Activated naive CD4-positive, alpha-beta T cell treated with anti-CD3 and anti-CD28 coated beads for 36 hours (primary cell): ENCODE results near the gene TAAR8. TPM values are rescaled to one million over a fixed set of nuclear protein-coding genes. Genes with fewer than 3 reads are reported as not detected.
"Not testable (repeated sequence)": the region's sequence is repeated elsewhere in the genome, so short reads cannot be mapped to it uniquely, and the experiment has no call there.

Source experiments
- CTCF ChIA-PET: fragments of 350-600 bp; sonication (Branson Sonifier 250); formaldehyde crosslinking; loops from one replicate; lab custom pipeline; 2021; ENCODE audit warnings: antibody characterized with exemption; lab: Charles Lee
- DNase-seq: peaks from one replicate; pipeline ENCODE4 v3.0.0-alpha.2; 2020
- H3K27ac Mint-ChIP-seq: one replicate; pipeline ENCODE4 v1.8.0; 2021; ENCODE audit warnings: mild to moderate bottlenecking, mixed read lengths
- H3K27me3 Mint-ChIP-seq: one replicate; pipeline ENCODE4 v1.8.0; 2021; ENCODE audit warnings: low read depth, mixed read lengths
- H3K36me3 Mint-ChIP-seq: one replicate; pipeline ENCODE4 v1.8.0; 2021; ENCODE audit warnings: low read depth, mixed read lengths
- H3K4me1 Mint-ChIP-seq: one replicate; pipeline ENCODE4 v1.8.0; 2021; ENCODE audit warnings: low read depth, mixed read lengths
- H3K4me3 Mint-ChIP-seq: one replicate; pipeline ENCODE4 v1.8.0; 2021; ENCODE audit warnings: mild to moderate bottlenecking, moderate library complexity, mixed read lengths
- H3K9me3 Mint-ChIP-seq: one replicate; pipeline ENCODE4 v1.8.0; 2021; ENCODE audit warnings: mixed read lengths
- intact Hi-C: fragments of 100-400 bp; cut with micrococcal nuclease; formaldehyde crosslinking; loops from one replicate; pipeline ENCODE4 v1.15.1; 2023
- total RNA-seq, 2 experiments: library from RNA; stranded (reverse); gene quantifications; one replicate each; pipeline ENCODE4 v1.2.3, GENCODE V29; 2021

The TAAR8 gene
- total RNA-seq, 2 experiments from 2014 or later, result not detected

- Mint-ChIP-seq H3K27me3 (peaks cover 12% of the 10 kb centered on the region), H3K4me3 (no peak overlapping the region), H3K4me1 (no peaks in the 10 kb centered on the region), H3K27ac (no peak overlapping the region), H3K9me3 (no peaks in the 10 kb centered on the region), H3K36me3 (no peaks in the 10 kb centered on the region)
- DNase-seq, result no peak
- intact Hi-C loops, result no loop called here
- CTCF ChIA-PET, result interaction anchor here (1.0 kb wide), 1 partner anchor 11 kb away, joined by 3 read pairs; no protein-coding TSS in a partner anchor
These were observed 1.3 kb upstream of the TAAR8 start for GRCh38 chr6:132551214-132551613.

DNA sequence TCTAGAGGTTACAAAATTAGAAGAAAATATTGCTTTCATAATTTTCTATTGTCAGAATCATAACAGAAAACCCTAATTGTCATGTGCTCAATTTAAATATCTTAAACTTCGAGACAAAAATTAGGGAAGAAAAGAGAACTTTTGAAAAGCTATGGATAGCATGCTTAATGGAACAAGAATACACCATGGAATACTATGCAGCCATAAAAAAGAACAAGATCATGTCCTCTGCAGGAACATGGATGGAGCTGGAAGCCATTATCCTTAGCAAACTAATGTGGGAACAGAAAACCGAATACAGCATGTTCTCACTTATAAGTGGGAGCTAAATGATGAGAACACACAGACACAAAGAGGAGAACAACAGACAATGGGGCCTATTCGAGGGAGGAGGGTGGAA, 7.6 kb downstream of the TAAR8 start:
- DNase-seq, H3K36me3 Mint-ChIP-seq, intact Hi-C loops: not testable (repeated sequence)

GRCh38 chr6:132566404-132566803, 13.9 kb downstream of the TAAR8 start:
- Mint-ChIP-seq H3K27ac (no peak overlapping the region), H3K9me3 (no peaks in the 10 kb centered on the region), H3K27me3 (peaks cover 27% of the 10 kb centered on the region), H3K4me1 (no peaks in the 10 kb centered on the region), H3K36me3 (no peaks in the 10 kb centered on the region), H3K4me3 (no peak overlapping the region)
- DNase-seq, result no peak
- CTCF ChIA-PET, result no interaction called here
- intact Hi-C loops, result no loop called here

More for the DNA sequence above, 7.6 kb downstream of the TAAR8 start:
- CTCF ChIA-PET, H3K4me1 Mint-ChIP-seq, H3K27ac Mint-ChIP-seq, H3K4me3 Mint-ChIP-seq, H3K9me3 Mint-ChIP-seq: not testable (repeated sequence)
- H3K27me3 Mint-ChIP-seq, result peaks cover 23% of the 10 kb centered on the region

DNA sequence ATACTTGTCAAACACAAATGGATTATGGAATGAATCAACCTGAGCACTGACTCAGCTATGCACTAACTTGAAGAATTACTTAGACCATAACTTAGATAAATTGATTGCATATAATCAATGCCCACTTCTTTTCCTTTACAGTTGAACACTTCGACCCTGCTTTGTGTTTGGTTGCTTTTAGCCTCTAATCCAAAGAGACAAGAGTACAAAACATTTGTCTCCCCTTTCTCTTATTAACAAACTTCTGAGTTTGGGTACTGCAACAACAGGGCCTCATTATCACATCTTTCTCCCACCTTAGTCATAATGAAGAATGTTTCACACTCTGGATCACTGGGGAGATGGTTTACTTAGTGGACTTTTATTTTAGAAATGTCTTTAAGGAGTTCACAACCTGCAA, 15.1 kb downstream of the TAAR8 start:
- H3K4me1 Mint-ChIP-seq, result no peaks in the 10 kb centered on the region
- H3K4me3 Mint-ChIP-seq, result no peak overlapping the region
- intact Hi-C loops, result no loop called here
- no peak overlapping the region for H3K27ac Mint-ChIP-seq
- no peak for DNase-seq
- H3K36me3 Mint-ChIP-seq, result no peaks in the 10 kb centered on the region
- H3K27me3 Mint-ChIP-seq, result peaks cover 29% of the 10 kb centered on the region
- no peaks in the 10 kb centered on the region for H3K9me3 Mint-ChIP-seq
- CTCF ChIA-PET, result no interaction called here

GRCh38 chr6:132568611-132569010, 16.1 kb downstream of the TAAR8 start:
- no peak overlapping the region for H3K4me3 Mint-ChIP-seq
- CTCF ChIA-PET, result interaction anchor here (0.7 kb wide), 1 partner anchor 33 kb away, joined by 3 read pairs; no protein-coding TSS in a partner anchor
- intact Hi-C loops, result no loop called here
- no peak overlapping the region for H3K27ac Mint-ChIP-seq
- H3K27me3 Mint-ChIP-seq, result peaks cover 29% of the 10 kb centered on the region
- no peaks in the 10 kb centered on the region for H3K9me3 Mint-ChIP-seq
- H3K36me3 Mint-ChIP-seq, result no peaks in the 10 kb centered on the region
- DNase-seq, result no peak
- H3K4me1 Mint-ChIP-seq, result no peaks in the 10 kb centered on the region

DNA sequence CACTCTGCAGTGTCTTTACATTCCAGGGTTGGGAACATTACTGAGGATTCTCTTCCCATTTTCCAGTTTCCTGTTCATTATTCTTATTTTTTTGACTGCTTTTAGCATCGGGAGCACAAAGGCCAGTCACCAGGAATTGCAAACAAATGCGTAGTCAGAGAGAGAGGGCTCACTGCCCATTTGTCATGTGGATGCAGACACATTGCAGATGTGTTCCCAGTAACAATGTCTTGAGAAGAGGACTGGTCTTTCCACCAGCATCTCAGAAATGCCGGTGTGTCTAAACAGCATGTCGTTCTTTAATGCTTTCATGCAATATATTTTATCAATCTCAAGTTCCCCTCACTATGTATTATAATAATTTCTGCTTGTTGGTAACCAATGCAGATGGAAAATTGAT, 16.7 kb downstream of the TAAR8 start:
- H3K36me3 Mint-ChIP-seq, result no peaks in the 10 kb centered on the region
- CTCF ChIA-PET, result interaction anchor here (0.6 kb wide), 1 partner anchor 1348 kb away, joined by 3 read pairs; no protein-coding TSS in a partner anchor

DNA sequence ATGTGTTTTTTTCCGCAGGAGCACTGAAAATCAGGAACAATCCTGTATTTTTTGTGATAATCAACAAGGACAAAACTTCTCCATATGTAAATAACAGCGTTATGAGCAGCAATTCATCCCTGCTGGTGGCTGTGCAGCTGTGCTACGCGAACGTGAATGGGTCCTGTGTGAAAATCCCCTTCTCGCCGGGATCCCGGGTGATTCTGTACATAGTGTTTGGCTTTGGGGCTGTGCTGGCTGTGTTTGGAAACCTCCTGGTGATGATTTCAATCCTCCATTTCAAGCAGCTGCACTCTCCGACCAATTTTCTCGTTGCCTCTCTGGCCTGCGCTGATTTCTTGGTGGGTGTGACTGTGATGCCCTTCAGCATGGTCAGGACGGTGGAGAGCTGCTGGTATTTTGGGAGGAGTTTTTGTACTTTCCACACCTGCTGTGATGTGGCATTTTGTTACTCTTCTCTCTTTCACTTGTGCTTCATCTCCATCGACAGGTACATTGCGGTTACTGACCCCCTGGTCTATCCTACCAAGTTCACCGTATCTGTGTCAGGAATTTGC, 17.8 kb downstream of the TAAR8 start, which contains the start of gene TAAR6:
Gene TAAR6, plus strand, starts transcription at position 102 of the 557 bp plus-strand sequence. Its CDS starts 0 bp downstream, at position 102.
- H3K36me3 Mint-ChIP-seq, result no peaks in the 10 kb centered on the region
- no peak within 1 kb of the TSS for H3K4me3 Mint-ChIP-seq
- H3K4me1 Mint-ChIP-seq, result no peaks in the 10 kb centered on the region
- H3K27me3 Mint-ChIP-seq, result peaks cover 35% of the 10 kb centered on the region
- CTCF ChIA-PET, result no interaction called here
- DNase-seq, result no peak
- intact Hi-C loops, result no loop called here
- no peaks in the 10 kb centered on the region for H3K9me3 Mint-ChIP-seq
- no peak within 1 kb of the TSS for H3K27ac Mint-ChIP-seq

More for the DNA sequence above, 16.7 kb downstream of the TAAR8 start:
- no peak overlapping the region for H3K27ac Mint-ChIP-seq
- peaks cover 32% of the 10 kb centered on the region for H3K27me3 Mint-ChIP-seq
- intact Hi-C loops, result no loop called here
- no peak for DNase-seq
- no peaks in the 10 kb centered on the region for H3K9me3 Mint-ChIP-seq
- no peak overlapping the region for H3K4me3 Mint-ChIP-seq
- H3K4me1 Mint-ChIP-seq, result no peaks in the 10 kb centered on the region

DNA sequence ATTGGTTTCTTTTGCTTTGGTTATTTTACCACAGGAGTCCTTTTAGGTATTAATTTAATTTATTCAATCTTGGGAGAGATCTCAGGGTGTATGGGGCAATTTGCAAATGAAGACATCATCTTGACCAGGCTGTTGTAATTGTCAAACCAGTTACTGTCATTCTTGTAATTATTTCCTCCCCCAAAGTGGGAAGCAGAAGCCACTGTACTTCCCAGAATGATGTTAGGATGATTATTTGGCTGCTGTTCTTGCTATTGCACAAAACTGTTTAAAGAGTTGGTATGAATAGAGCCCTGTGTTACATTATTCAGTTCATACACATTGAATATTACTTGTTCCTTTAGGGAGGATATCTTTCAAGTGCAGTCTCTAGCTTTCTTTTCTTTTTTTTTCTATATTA, 19.3 kb downstream of the TAAR8 start:
- Mint-ChIP-seq H3K4me3 (no peak overlapping the region), H3K27me3 (peaks cover 36% of the 10 kb centered on the region), H3K4me1 (no peaks in the 10 kb centered on the region), H3K27ac (no peak overlapping the region), H3K9me3 (no peaks in the 10 kb centered on the region), H3K36me3 (no peaks in the 10 kb centered on the region)
- intact Hi-C loops, result no loop called here
- no peak for DNase-seq
- CTCF ChIA-PET, result no interaction called here

DNA sequence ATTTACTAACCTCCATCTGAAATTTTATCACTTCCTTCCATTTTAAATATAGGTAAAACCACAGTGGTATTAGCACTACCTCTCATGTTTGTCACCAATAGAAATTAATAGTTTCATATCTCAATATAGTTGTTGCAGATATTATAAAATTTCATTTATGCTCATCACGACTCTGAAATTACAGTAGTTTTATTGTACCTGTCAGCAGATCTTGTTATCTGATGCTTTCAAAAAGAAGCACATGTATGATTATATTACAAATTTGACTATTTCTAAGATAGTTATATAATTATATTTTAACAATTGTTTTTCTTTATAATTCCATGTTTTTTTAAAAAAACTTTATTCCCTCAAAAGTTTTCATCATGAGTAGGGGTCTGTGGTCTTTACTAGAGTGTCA, 32.2 kb downstream of the TAAR8 start:
- Mint-ChIP-seq H3K4me1 (no peaks in the 10 kb centered on the region), H3K9me3 (no peaks in the 10 kb centered on the region), H3K36me3 (no peaks in the 10 kb centered on the region), H3K27me3 (peaks cover 26% of the 10 kb centered on the region), H3K4me3 (no peak overlapping the region), H3K27ac (no peak overlapping the region)
- DNase-seq, result no peak
- intact Hi-C loops, result no loop called here
- CTCF ChIA-PET, result no interaction called here

DNA sequence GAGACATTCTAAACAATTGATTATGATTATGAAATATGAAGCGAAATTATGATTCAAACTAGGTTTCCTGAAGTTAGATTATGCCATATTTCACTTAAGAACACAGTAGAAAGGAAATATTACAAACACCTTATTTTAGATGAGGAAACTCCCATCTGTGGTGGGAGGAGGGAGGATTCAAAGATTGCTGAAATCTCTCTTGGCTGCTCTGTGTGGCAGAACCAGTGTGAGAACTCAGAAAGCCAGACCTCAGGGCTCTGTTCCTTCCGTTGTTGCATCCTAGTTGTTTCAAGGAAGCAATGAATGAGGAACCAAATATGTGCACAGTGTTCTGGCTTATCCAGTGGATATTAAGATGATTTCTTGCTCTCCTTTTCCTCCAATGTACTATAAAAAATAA, 35.0 kb downstream of the TAAR8 start:
- no peaks in the 10 kb centered on the region for H3K9me3 Mint-ChIP-seq
- intact Hi-C loops, result no loop called here
- no peak overlapping the region for H3K4me3 Mint-ChIP-seq
- no peak for DNase-seq
- CTCF ChIA-PET, result no interaction called here
- peaks cover 14% of the 10 kb centered on the region for H3K27me3 Mint-ChIP-seq
- H3K4me1 Mint-ChIP-seq, result no peaks in the 10 kb centered on the region
- H3K36me3 Mint-ChIP-seq, result no peaks in the 10 kb centered on the region
- no peak overlapping the region for H3K27ac Mint-ChIP-seq

DNA sequence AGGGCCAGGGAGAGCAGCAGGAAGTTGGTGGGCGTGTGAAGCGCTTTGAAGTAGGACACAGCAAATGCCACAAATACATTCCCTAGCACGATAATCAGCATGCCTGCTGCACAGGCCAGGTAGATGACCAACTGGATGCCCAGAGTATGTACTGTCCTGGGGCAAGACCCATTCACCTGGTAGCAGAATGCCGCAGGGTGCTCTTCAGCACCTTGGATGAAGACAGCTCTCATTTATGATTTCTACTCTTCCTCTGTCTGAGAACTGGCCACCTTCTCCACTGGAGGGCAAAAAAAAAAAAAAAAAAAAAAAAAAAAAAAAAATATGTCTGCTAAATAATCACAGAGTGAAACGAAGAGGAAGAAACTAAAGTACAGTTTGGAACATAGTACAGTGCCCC, 37.0 kb downstream of the TAAR8 start, which contains the start of gene TAAR5:
Gene TAAR5, minus strand, starts transcription at position 288 of the 400 bp plus-strand sequence. Its CDS starts 55 bp downstream, at position 233.
- Mint-ChIP-seq H3K9me3 (no peaks in the 10 kb centered on the region), H3K27ac (no peak within 1 kb of the TSS), H3K27me3 (peaks cover 17% of the 10 kb centered on the region), H3K4me3 (no peak within 1 kb of the TSS), H3K4me1 (no peaks in the 10 kb centered on the region), H3K36me3 (no peaks in the 10 kb centered on the region)
- CTCF ChIA-PET, result interaction anchor here (0.5 to 0.9 kb wide), 2 partner anchors 59 to 1668 kb away, joined by 3 to 4 read pairs; no protein-coding TSS in a partner anchor
- DNase-seq, result no peak
- intact Hi-C loops, result no loop called here

DNA sequence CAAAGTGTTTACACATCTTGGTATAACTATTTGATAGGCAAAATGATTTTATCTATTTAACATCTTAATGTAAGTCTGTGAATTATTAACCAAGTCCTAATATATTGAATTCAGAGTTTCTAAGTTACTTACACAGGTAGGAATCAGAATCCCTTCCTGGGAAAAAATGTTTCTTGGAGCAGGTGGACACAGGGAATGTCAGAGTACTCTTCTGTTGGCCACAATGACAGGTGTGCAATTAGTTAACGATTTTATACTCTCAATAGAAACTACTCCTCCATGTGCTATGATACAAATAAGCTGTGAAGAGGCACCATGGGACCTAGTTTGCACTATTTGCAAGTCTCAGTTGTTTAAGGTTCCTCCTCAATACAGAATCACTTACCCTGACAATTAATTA, 37.9 kb downstream of the TAAR8 start:
- peaks cover 23% of the 10 kb centered on the region for H3K27me3 Mint-ChIP-seq
- no peak for DNase-seq
- H3K9me3 Mint-ChIP-seq, result no peaks in the 10 kb centered on the region
- H3K4me1 Mint-ChIP-seq, result no peaks in the 10 kb centered on the region
- H3K4me3 Mint-ChIP-seq, result no peak overlapping the region
- intact Hi-C loops, result no loop called here
- no peaks in the 10 kb centered on the region for H3K36me3 Mint-ChIP-seq
- CTCF ChIA-PET, result interaction anchor here (0.9 kb wide), 1 partner anchor 60 kb away, joined by 4 read pairs; no protein-coding TSS in a partner anchor
- no peak overlapping the region for H3K27ac Mint-ChIP-seq

GRCh38 chr6:132592855-132593254, 40.4 kb downstream of the TAAR8 start:
- H3K4me3 Mint-ChIP-seq, result no peak overlapping the region
- H3K27me3 Mint-ChIP-seq, result peaks cover 23% of the 10 kb centered on the region
- intact Hi-C loops, result no loop called here
- H3K4me1 Mint-ChIP-seq, result no peaks in the 10 kb centered on the region
- no peak overlapping the region for H3K27ac Mint-ChIP-seq
- no peak for DNase-seq
- CTCF ChIA-PET, result no interaction called here
- no peaks in the 10 kb centered on the region for H3K36me3 Mint-ChIP-seq
- H3K9me3 Mint-ChIP-seq, result no peaks in the 10 kb centered on the region
